Panc1 (cell line): Measurements from ENCODE around the gene SSR4. TPM values are rescaled to one million over a fixed set of nuclear protein-coding genes. Genes with fewer than 3 reads are reported as not detected.

Experiments used
- ATAC-seq: fragments of 200-7000 bp; cut with Tn5 transposase; 2 replicates; pipeline ENCODE4 v1.9.1; 2020; ENCODE audit warnings: mild to moderate bottlenecking, moderate library complexity
- BruUV-seq: library from RNA; stranded (reverse); fragments of 400-500 nt; replicated peaks from 2 replicates; lab custom pipeline; 2021; lab: Mats Ljungman, UMichigan
- CTCF ChIA-PET: fragments of 300-600 bp; sonication (Branson Sonifier 250); formaldehyde crosslinking; loops from one replicate; lab custom pipeline; 2022; ENCODE audit warnings: antibody characterized with exemption; lab: Charles Lee
- POLR2A ChIA-PET: fragments of 300-600 bp; sonication (Branson Sonifier 250); formaldehyde crosslinking; loops from one replicate; lab custom pipeline; 2022; ENCODE audit warnings: antibody characterized with exemption; lab: Charles Lee
- DNase-seq: peaks from one replicate; pipeline ENCODE4 v3.0.0-alpha.2; 2010; ENCODE audit warnings: low read depth, low spot score
- H3K27ac ChIP-seq: 2 replicates; pipeline ENCODE4 v1.5.1; 2011; ENCODE audit warnings: mild to moderate bottlenecking, low read length, inconsistent platforms
- H3K27me3 ChIP-seq: fragments of 200-500 bp; sonication (Bioruptor generic); 2 replicates; pipeline ENCODE4 v1.6.0; 2014; ENCODE audit warnings: low read length, inconsistent platforms; ENCODE audit not compliant: control insufficient read depth, insufficient read depth
- H3K36me3 ChIP-seq: fragments of 200-500 bp; sonication (Bioruptor generic); 2 replicates; pipeline ENCODE4 v1.5.1; 2014; ENCODE audit warnings: inconsistent platforms, mild to moderate bottlenecking, low read length, moderate library complexity; ENCODE audit not compliant: control insufficient read depth, insufficient read depth
- H3K4me1 ChIP-seq: 2 replicates; pipeline ENCODE4 v1.5.1; 2011; ENCODE audit warnings: inconsistent platforms, mild to moderate bottlenecking, low read length, moderate library complexity; ENCODE audit not compliant: control insufficient read depth, insufficient read depth
- H3K4me3 ChIP-seq, 2 experiments: 2 replicates each; pipeline ENCODE4 v1.5.1; 2011 to 2012; ENCODE audit warnings: low read depth in 2 of 2, low read length in 2 of 2, mild to moderate bottlenecking in 2 of 2, inconsistent platforms in 1 of 2, moderate library complexity in 1 of 2
- H3K9me3 ChIP-seq: fragments of 200-500 bp; sonication (Bioruptor generic); 2 replicates; pipeline ENCODE4 v1.5.1; 2014; ENCODE audit warnings: low read depth, mild to moderate bottlenecking, inconsistent platforms, low read length, moderate library complexity; ENCODE audit not compliant: control insufficient read depth, insufficient read depth
- POLR2AphosphoS5 ChIP-seq: IDR thresholded peaks from 2 replicates; pipeline ENCODE4 v1.6.1; 2012; ENCODE audit warnings: mild to moderate bottlenecking, low read depth, low read length, moderate library complexity
- SIN3A ChIP-seq: IDR thresholded peaks from 2 replicates; pipeline ENCODE4 v1.6.1; 2012; ENCODE audit warnings: low read depth, mild to moderate bottlenecking, low read length, moderate library complexity, borderline replicate concordance; ENCODE audit not compliant: insufficient read depth
- TCF7L2 ChIP-seq: IDR thresholded peaks from 2 replicates; pipeline ENCODE4 v1.6.1; 2011; ENCODE audit warnings: mild to moderate bottlenecking, low read depth, low read length, inconsistent platforms
- in situ Hi-C: cut with HindIII; loops from 2 replicates; pipeline ENCODE4 v1.10.0; 2016; ENCODE audit warnings: low sequenced_read_pairs, low pct_unique_long_range_greater_than_20kb
- intact Hi-C: fragments of 100-400 bp; cut with micrococcal nuclease; formaldehyde crosslinking; loops from one replicate; pipeline ENCODE4 v1.10.0; 2022; ENCODE audit not compliant: unreplicated experiment
- total RNA-seq: library from RNA; stranded (reverse); gene quantifications from one replicate; pipeline ENCODE4 v1.2.1, GENCODE V29; 2021; ENCODE audit not compliant: unreplicated experiment
- TF ChIP-seq, protein P1 (sequence below), 2 experiments: IDR thresholded peaks; 2 replicates each; pipeline ENCODE4 v1.6.1; 2011 to 2012; ENCODE audit warnings: low read depth in 2 of 2, control low read depth in 1 of 2, low read length in 1 of 2, mild to moderate bottlenecking in 1 of 2, moderate library complexity in 1 of 2; ENCODE audit not compliant: insufficient read depth in 1 of 2
- TF ChIP-seq, protein P2 (sequence below): fragments of 450-650 bp; IDR thresholded peaks from 2 replicates; pipeline ENCODE4 v1.5.1; 2017; ENCODE audit warnings: mild to moderate bottlenecking

The SSR4 gene
- total RNA-seq, 1 experiment from 2014 or later: 504 TPM

DNA sequence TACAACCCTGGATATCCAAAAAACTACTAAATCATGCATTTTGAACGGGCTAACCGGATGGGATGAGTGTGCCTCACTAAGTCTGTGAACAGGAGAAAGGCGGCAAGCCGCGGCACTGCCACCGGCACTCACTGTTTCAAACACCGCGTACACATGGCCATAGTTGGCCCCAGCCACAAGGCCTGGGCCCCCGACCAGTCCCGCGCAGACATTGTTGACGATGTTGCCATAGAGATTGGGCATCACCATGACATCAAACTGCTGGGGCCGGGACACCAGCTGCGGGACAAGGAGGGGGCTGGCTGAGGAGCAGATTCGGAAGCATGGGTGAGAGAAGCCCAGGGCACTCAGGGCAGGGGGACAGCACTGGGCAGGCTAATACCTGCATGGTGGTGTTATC is 7.8 kb upstream of the SSR4 start:
- BruUV-seq: no TSS peak
- DNase-seq (no peak), ATAC-seq (no peak)
- Histone ChIP-seq H3K4me3 (no peak overlapping the region), H3K4me1 (peaks cover under 1% of the 10 kb centered on the region; the same call in 1 of the 2 replicates), H3K9me3 (no peaks in the 10 kb centered on the region), H3K36me3 (no peaks in the 10 kb centered on the region; the same call in 1 of the 2 replicates), H3K27me3 (no peaks in the 10 kb centered on the region), H3K27ac (no peak overlapping the region)
- in situ Hi-C loops (no loop called here), intact Hi-C loops (no loop called here)
- TF ChIP-seq TCF7L2: no peak
- POLR2A ChIA-PET: no interaction called here
- CTCF ChIA-PET: no interaction called here

DNA sequence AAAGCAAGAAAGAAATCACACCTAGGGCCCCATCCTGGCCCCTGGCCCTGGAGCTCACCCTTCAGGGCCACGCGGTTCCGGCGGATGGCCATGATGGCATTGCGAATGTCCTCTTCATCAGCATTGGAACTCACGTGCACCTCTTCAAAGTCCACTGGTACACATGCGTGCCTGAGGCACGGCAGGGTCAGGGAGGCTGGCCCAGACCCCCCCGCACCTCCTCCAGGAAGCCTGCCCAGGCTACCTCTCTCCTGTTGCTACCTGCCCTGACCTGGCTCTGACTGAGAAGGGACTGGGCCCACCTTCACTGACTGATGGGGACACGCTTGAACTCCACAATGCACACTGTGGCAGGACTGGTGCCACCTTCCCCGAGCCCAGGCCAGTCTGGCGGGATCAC is 4.8 kb upstream of the SSR4 start:
- Histone ChIP-seq H3K36me3 (no peaks in the 10 kb centered on the region; the same call in none of the 2 replicates), H3K27me3 (no peaks in the 10 kb centered on the region), H3K9me3 (no peaks in the 10 kb centered on the region), H3K4me1 (peaks cover 11% of the 10 kb centered on the region), H3K27ac (no peak overlapping the region), H3K4me3 (no peak overlapping the region)
- ATAC-seq (no peak), DNase-seq (no peak)
- CTCF ChIA-PET: no interaction called here
- TF ChIP-seq, protein P1, sequence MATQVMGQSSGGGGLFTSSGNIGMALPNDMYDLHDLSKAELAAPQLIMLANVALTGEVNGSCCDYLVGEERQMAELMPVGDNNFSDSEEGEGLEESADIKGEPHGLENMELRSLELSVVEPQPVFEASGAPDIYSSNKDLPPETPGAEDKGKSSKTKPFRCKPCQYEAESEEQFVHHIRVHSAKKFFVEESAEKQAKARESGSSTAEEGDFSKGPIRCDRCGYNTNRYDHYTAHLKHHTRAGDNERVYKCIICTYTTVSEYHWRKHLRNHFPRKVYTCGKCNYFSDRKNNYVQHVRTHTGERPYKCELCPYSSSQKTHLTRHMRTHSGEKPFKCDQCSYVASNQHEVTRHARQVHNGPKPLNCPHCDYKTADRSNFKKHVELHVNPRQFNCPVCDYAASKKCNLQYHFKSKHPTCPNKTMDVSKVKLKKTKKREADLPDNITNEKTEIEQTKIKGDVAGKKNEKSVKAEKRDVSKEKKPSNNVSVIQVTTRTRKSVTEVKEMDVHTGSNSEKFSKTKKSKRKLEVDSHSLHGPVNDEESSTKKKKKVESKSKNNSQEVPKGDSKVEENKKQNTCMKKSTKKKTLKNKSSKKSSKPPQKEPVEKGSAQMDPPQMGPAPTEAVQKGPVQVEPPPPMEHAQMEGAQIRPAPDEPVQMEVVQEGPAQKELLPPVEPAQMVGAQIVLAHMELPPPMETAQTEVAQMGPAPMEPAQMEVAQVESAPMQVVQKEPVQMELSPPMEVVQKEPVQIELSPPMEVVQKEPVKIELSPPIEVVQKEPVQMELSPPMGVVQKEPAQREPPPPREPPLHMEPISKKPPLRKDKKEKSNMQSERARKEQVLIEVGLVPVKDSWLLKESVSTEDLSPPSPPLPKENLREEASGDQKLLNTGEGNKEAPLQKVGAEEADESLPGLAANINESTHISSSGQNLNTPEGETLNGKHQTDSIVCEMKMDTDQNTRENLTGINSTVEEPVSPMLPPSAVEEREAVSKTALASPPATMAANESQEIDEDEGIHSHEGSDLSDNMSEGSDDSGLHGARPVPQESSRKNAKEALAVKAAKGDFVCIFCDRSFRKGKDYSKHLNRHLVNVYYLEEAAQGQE (IDR thresholded peaks at IDR 0.05; ENCODE audit: insufficient read depth in 1 of 2, low read depth in 2 of 2, low read length in 1 of 2): no peak
- TF ChIP-seq SIN3A (no peak), TCF7L2 (no peak), POLR2AphosphoS5 (no peak)
- TF ChIP-seq, protein P2, sequence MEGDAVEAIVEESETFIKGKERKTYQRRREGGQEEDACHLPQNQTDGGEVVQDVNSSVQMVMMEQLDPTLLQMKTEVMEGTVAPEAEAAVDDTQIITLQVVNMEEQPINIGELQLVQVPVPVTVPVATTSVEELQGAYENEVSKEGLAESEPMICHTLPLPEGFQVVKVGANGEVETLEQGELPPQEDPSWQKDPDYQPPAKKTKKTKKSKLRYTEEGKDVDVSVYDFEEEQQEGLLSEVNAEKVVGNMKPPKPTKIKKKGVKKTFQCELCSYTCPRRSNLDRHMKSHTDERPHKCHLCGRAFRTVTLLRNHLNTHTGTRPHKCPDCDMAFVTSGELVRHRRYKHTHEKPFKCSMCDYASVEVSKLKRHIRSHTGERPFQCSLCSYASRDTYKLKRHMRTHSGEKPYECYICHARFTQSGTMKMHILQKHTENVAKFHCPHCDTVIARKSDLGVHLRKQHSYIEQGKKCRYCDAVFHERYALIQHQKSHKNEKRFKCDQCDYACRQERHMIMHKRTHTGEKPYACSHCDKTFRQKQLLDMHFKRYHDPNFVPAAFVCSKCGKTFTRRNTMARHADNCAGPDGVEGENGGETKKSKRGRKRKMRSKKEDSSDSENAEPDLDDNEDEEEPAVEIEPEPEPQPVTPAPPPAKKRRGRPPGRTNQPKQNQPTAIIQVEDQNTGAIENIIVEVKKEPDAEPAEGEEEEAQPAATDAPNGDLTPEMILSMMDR: no peak
- intact Hi-C loops (no loop called here), in situ Hi-C loops (no loop called here)
- POLR2A ChIA-PET: no interaction called here
- BruUV-seq: no TSS peak

- no peak overlapping the region for H3K27ac ChIP-seq
- intact Hi-C loops (no loop called here), in situ Hi-C loops (no loop called here)
- ChIA-PET CTCF (no interaction called here), POLR2A (no interaction called here)
- no peak overlapping the region for H3K4me3 ChIP-seq
- no peak for ATAC-seq
- TF ChIP-seq POLR2AphosphoS5: no peak
- TF ChIP-seq SIN3A: no peak
- TF ChIP-seq, protein P1 (IDR thresholded peaks at IDR 0.05; ENCODE audit: insufficient read depth in 1 of 2, low read depth in 2 of 2, low read length in 1 of 2): no peak
- TF ChIP-seq, protein P2: no peak
- no peak for TF ChIP-seq TCF7L2
- BruUV-seq: no TSS peak
- H3K36me3 ChIP-seq: peaks cover 3% of the 10 kb centered on the region
- H3K27me3 ChIP-seq: no peaks in the 10 kb centered on the region
- no peaks in the 10 kb centered on the region for H3K9me3 ChIP-seq
- no peak for DNase-seq
- H3K4me1 ChIP-seq: peaks cover 22% of the 10 kb centered on the region
These were observed 3.2 kb upstream of the SSR4 start for GRCh38 chrX:153791104-153791852.
